ENCODE measurements around the gene SPCS2.
"Not testable (repeated sequence)": the region's sequence is repeated elsewhere in the genome, so short reads cannot be mapped to it uniquely, and the experiment has no call there.

The SPCS2 gene

DNA sequence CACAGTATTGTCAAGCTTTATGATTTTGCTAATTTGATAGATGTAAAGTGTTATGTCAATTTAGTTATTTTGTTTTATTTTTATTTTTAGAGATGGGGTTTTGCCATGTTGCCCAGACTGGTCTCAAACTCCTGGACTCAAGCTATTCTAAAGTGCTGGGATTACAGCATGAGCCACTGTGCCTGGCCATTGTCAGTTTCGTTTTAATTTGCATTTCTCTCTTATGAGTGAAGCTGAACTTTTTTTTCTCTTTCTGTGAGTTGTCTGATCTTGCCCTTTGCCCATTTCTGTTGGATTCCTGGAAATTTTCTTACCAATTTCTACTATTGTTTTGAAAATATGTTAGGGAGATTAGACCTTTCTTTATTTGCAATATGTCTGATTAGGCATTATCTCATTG is 55.1 kb downstream of the SPCS2 start:
- no peak for DNase-seq

DNA sequence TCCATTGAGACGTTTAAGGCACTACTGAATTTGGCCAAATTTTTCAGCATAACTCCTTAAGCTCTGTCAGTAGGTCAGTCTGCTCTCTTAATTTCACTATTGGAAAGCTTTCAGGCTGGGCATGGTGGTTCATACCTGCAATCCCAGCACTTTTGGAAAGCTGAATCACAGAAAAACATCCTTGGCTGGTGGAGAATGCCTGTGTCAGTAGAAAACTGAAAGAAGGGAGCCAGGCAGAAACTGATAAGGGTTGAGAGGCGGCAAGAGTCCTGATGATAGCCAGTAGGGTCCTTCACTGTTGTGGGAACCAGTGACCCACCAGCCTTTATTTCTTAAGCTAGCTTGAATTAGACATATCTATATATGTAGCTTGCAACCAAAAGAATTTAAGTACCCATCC is 62.3 kb downstream of the SPCS2 start:
- DNase-seq: no peak

DNA sequence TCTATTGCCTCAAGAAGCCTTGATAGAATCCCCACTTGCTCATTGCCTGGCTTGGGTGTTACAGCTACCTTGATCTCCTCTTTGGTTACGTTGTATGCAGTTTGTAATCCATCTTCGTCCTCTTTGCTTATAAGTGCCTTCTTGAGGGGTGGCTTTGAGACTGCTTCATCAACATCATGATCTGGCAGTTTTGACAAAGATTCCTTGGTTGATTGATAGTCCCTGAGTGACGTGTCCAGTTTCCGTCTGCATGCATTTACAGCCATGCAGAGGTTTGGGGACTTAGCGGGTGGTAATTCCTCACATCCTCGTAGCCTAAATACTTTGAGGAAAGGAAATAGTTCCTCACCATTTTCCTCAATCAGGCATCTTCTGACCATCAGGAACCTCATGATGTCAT is 62.8 kb downstream of the SPCS2 start:
- no peak for DNase-seq

DNA sequence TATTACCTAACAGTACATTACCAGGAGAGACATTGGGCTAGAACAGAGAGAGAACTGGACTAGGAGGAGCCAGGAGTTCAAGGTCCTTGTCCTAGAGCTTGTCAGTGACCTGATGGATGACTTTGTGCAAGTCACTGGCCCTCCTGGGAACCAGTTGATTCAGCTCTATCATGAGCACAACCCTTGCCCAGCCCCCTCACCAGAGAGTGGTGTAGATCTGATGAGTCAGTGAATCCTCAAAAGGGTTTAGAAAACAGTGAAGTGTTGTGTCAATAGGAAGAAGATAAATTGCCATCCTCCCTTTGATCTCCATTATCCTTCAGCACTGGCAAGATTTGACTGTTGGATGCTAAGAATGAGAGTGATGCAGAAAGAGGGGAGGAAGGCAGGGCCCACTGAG is 64.0 kb downstream of the SPCS2 start:
- DNase-seq: peak; percentile 72

DNA sequence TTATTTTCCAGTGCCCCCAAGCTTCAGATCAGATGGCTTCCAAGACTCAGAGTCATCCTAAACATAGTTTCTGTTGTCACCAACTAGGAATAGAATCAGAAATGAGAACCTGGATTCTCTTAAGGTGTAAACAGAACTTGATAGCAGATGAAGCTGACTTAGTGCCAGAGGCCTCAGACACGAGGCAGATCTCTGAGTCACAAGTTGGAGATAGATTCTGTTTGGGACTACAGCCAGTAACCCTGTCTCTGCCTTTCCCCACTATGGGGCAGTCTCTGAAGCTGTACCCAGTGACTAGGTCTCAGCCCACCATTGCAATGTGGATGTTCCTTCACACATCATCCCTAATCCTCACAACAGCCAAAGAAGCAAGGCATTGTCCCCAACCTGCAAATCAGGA is 65.1 kb downstream of the SPCS2 start:
- no peak for DNase-seq

DNA sequence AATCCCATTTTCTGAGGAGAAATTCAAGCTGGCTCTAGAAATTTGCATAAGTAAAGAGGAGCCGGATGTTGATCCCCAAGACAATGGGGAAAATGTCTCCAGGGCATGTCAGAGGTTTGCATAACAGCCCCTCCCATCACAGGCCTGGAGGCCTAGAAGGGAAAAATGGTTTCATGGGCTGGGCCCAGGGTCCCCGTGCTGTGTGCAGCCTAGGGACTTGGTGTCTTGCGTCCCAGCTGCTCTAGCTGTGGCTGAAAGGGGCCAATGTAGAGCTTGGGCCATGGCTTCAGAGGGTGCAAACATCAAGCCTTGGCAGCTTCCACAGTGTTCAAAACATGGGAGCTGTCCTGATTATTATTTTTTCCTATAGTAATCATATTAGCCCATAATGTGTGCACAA is 70.1 kb downstream of the SPCS2 start:
- DNase-seq: not testable (repeated sequence)

DNA sequence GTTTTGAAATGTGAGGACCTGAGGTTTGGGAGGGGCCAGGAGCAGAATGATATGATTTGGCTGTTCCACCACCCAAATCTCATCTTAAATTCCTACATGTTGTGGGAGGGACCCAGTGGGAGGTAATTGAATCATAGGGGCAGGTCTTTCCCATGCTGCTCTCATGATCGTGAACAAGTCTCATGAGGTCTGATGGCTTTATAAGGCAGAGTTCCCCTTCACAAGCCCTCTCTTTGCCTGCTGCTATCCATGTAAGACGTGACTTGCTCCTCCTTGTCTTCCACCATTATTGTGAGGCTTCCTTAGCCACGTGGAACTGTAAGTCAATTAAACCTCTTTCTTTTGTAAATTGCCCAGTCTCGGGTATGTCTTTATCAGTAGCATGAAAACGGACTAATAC is 71.3 kb downstream of the SPCS2 start:
- not testable (repeated sequence) for DNase-seq

DNA sequence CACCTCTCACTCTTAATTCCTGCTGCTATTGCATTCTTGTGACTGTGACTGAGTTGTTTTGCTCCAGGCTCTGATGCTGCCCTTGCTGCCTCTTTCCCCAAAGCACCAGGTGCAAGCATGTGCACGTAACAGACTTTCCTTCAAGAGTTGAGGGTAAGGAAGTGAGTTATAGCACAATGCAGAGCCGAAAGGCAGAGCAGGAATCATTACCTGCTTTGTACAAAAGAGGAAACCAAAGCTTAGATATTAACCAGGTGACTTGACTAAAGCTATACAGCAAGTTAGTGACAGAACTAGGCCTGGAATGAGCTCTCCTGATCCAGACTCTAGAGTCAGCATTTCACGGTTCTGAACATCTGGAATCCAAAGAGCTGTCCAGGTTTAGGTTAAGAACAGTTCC is 73.2 kb downstream of the SPCS2 start:
- no peak for DNase-seq

DNA sequence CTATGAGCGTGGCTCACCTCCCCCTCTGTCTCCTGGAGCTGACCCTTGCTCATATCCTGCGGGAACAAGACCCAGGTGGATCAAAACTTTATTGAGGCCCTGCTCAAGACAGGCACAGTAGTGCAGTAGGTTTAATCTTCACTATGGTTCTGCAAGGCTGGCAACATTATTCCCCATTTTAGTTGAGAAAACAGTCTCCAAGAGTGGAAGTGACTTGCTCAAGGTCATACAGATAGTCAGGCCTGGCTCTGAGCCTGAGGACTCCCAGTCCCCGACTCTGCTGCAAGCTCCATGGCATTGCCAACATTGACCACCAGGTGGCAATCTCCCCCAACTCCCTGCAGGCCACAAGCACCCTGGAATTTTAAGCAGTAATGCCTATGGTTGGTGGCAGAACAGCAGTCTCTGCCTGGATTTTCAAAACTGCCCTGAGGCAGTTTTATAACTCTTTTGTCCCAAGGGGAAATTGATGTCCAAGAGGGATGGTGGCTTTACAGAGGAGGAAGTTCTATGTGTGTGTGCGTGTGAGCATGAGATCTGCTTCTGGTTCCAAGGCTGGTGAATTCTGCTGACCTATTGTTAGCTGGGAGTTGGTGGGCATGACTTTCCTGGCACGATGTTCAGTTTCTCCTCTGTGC is 73.8 kb downstream of the SPCS2 start:
- DNase-seq: peak; percentile 88

DNA sequence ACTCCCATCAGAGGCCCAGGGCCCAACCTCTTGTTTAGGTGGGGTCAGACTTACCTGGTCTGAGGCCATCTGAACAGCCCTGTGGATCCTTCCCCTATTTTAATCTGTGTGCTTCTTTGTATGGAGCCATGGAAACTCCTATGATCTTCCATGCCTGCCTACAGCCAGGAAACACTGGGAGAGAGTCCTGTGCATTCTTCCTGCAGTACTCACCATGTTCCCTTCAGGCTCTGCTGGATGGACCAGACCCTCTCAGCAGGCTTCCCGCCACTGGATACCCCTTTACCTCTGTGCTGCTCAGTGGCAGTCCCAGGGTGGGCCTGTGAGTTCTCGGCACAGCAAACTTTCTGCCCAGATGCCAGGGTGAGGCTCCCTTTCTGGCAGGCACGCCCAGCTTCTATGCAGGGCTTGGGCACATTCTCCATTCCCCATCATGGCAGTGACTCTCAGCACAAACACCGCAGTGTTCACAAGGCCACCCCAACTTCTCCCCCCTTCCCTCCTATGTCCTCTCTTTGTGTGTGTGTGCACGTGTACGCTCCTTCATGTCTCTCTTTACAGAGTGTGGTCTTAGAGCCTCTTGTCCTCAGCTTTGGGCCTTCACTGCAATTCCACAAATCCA is 74.5 kb downstream of the SPCS2 start:
- no peak for DNase-seq

DNA sequence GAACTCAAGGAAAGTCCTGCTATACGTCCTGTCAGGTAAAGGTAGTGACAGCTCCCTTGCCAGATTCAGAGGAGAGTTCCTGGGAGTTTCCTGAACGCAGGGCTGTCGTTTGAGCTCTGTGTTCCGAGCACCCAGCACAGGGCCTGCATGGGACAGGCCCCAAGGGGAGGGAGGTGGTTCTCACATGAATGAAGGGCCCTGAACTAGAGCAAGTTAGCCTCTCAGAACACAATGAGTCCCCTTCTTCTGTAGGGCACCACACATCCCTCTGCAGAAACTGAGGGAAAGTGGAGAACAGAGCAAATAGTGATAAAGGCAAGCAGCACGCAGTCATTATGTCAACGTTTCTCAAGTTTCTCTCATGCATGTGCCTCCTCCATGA is 75.0 kb downstream of the SPCS2 start:
- DNase-seq: no peak

DNA sequence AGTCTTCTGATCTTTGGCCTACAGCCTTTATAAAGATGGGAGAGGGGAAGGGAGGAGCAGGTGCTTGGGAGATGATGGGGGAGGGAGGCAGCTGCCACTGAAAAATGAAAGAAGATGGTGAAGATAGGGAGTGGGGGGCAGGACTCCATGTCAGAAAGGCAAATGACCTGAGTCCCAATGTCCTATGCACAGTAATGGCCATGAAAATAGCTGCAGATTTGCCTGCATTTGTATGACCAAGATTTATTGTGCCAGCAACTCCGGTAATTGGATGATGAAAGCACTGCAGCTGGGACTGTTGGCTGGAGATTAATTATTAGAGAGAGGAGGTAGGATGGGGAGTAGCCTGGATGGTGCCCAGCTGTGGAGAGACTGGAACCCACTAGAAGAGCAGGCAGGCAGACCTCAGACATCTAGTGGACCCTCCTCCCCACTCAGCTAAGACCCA is 75.7 kb downstream of the SPCS2 start:
- peak; percentile 49 for DNase-seq

DNA sequence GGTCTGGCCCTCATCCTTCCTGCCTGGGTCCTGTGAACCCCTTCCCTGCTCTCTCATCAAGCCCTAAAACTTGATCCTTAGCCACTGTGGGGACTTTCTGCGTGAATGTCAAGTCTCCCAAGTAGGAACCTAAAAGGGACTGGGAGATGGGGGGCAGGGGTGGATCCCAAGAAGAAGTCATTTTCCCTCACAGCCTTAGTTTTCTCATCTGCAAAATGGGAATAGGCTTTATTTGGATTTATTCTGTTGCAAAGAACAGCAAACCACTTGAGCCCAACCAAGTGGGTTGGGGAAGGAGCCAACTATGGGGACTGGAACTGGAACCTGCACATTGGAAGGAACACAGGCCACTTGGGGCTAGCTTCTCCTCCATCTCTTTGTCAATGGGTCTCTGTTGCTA is 76.5 kb downstream of the SPCS2 start:
- no peak for DNase-seq

DNA sequence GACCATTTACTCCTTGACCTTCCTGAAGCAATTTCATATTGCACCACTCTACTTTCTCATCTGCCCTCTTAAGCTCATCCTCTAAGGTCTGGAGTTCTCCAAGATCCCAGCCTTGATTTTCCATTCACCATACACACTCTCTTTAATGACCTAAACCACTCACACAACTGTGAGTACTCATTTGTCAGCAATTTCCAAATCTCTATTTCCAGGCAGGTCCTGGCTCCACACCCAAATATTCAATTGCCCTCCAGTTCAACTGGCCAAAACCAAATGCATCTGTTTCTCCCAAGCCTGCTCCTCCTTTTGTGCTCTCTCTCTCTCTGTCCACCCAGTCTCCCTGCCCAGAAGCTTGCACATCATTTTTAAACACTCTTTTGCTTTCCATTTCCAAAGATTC is 79.3 kb downstream of the SPCS2 start:
- DNase-seq: peak; percentile 77
